COLO668 (cell line): ENCODE results near the gene TXLNG.
A peak's percentile ranks its signal among the peaks of the same experiment; 100 is the strongest.

ENCODE experiments used
- DNase-seq: peaks from one replicate; lab custom pipeline; 2025; ENCODE audit not compliant: unreplicated experiment; lab: John Stamatoyannopoulos, UW

Gene TXLNG

DNA sequence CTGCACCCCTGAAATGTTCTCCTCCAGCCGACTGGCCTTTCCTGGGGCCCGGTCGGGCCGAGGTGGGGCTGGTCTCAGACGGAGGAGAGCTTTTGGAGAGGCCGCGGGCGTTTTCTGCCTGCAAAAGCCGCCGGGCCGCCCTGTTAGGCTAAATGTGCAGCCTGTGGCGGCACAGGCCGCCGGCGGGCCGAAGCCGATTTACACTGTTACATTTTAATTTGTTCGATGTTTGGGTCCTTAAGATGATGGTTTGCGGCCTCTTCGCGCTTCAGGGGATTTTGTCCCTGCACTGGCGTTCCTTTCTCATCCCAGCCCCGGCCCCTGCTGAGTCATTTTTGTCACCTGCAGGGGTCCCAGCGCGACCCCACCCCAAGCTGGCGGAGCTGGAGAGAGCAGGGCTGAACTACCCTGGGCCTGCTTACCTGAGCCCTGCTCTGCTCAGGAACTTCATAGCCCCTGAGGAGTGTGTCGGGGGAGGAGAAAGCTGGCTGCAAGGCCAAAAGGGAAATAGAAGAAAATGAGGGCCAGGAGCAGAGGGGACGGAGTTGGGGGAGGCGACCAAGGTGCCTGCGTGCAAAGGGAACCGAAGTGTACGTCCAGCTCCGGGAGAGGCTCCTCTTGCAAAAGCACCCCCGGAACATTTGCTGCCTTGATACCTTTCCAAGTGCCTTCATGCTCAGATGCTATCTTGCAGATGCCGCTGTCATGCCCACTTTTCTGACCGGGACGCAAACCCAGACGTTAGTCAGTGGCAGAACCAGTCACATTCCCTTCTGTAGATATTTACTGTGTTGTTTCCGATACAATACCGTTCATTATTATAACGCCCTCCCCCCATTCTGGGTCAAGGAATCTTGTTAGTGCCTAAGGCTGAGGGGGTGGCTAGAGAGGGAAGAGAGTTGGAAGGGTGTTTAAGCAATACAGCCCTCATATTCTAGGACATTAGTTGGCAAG lies 84.9 kb downstream of the TXLNG start:
- DNase-seq, result peak; percentile 59

DNA sequence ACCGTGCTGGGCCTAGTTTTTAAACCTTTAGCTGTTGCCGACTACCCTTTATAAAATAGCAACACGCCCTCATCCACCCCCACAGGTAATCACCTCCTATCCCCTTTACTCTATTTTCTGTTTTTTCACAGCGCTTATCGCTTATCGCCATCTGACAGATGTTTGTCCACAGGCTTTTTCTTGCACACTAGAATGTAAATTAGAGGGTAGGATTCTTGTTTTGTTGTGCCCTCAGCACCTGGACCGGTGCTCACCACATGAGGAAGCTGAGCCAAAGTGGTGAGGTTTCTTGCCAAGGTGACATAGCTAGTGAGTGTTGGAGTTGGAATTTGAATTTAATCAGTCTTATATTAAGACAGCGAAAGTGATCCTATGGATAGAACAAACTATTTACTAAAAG lies 86.8 kb downstream of the TXLNG start:
- no peak for DNase-seq

DNA sequence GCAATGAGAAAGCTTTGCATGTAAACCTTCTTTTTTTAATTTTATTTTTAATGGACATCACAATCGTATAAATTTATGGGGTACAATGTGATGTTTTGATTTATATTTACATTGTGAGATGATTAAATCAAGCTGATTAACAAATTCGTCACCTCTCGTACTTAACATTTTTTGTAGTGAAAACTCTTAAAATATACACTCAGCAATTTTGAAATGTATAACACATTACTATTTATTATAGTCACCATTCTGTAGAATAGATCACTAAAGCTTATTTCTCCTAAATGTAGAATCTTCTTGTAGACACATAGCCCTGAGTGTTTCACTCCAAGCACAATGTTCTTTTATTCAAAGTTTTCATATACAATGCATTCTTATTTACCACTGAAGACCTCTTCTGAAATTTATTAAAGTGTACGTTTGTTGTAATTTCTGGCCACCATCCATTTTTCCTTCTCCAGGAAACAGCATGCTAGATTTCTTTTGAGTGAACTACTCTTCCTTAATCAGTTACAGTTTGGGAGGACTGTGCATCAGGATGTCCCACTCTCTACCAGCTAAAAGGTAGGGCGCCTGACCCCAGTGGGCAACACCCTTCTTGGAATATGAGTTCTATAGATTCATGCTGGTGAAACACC lies 88.3 kb downstream of the TXLNG start:
- DNase-seq, result no peak

DNA sequence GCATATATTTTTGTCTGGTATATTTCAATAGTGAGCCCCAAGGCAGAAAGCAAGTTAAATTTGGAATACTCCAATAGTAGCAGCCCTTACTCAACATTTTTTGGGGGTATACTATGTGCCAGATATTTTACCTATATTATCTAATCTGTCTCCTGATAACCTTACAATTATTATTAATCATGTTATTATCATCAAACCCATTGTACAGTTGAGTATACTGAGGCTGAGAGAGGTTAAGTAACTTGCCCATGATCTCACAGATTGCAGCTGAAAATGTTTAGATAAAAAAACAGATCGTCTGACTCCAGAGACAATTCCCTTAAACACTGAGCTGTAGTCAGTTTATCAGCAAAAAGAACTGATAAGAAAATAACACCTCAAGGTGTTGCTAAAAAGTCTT lies 90.4 kb downstream of the TXLNG start:
- no peak for DNase-seq

DNA sequence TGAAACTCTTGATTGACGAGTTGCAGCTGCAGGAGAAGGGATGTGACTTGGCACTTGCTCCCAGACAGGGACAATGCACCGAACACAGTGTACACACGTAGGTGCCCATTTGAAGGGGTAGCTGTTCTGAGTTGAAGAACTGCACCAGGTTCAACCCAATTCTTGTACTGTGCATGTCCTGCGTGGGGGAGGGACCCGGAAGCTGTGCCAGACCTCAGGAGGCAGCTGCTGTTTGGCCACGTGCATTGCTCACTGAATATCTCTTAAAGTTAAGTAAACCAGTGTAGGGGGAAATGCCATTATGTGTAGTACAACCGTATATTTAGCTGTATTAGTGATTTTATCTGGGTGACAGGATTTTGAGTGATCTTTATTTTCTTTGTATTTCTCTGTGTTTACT lies 95.9 kb downstream of the TXLNG start:
- peak; percentile 49 for DNase-seq

GRCh38 chrX:16882702-16883486 lies 96.6 kb downstream of the TXLNG start:
- DNase-seq, result peak; percentile 77

- no peak for DNase-seq
These were observed 97.2 kb downstream of the TXLNG start for GRCh38 chrX:16883487-16883804.

GRCh38 chrX:16885628-16886027 lies 99.4 kb downstream of the TXLNG start:
- no peak for DNase-seq

DNA sequence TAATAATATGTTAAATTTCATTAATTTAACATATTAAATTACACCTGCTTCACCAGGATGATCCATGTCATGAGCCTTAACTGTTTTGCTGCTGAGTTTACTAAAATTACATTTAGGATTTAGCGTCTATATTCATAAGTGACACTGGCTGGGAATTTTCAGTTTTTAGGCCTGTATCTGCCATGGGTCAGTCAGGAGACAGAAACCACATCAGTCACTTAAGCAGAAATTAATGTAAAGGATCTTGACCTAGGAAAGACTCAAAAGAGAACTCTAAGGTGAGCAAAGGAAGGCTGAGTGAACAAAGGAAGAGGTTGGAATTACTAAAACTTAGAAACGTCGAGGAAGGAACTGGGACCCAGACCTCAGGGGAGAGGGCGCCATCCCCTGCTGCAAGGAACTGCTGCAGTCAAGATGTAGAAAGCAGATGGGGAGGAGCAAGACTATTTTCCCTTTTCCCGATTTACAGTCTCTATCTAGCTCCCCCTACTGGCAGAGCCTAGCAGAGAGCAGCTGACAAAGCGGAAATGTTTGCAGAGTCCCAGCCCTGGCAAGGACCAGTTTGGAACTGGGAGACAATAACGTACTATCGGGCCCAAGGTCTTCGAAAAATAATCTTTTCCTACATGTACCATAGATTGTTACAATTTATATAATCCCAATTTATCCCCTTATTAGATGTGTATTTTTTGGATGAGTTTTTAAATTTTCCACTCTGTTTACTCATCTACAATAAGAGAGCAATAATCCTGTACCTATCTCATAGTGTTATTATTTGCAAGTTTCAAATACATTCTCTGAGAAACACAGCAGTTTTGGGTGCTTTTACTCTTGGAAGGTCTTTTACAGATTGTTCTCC lies 106.5 kb downstream of the TXLNG start:
- peak; percentile 55 for DNase-seq
